GM20431 (cell line): ENCODE measurements around the gene MOSPD3.
"Not testable (repeated sequence)": the region's sequence is repeated elsewhere in the genome, so short reads cannot be mapped to it uniquely, and the experiment has no call there.

ENCODE experiments used
- in situ Hi-C: fragments of 300-500 bp; cut with MseI, MboI; formaldehyde crosslinking; loops from one replicate; pipeline ENCODE4 v1.15.0; 2020; ENCODE audit warnings: low sequenced_read_pairs; ENCODE audit not compliant: unreplicated experiment

MOSPD3 gene

GRCh38 chr7:100654908-100655831, 42.8 kb downstream of the MOSPD3 start:
- in situ Hi-C loops: no loop called here

- in situ Hi-C loops: no loop called here
These were observed 43.8 kb downstream of the MOSPD3 start, which contains the start of gene ACTL6B for GRCh38 chr7:100655908-100656674. Gene ACTL6B, minus strand, starts transcription at chr7:100656448. Its CDS starts 94 bp downstream, at chr7:100656354.

- in situ Hi-C loops: not testable (repeated sequence)
These were observed 49.9 kb downstream of the MOSPD3 start for GRCh38 chr7:100662194-100662776.
